Activated CD4-positive, CD25-positive, alpha-beta regulatory T cell (primary cell): Measurements from ENCODE around the gene TLE1.
"Not testable (repeated sequence)": the region's sequence is repeated elsewhere in the genome, so short reads cannot be mapped to it uniquely, and the experiment has no call there.

ENCODE experiments used
- DNase-seq, 4 experiments: peaks; one replicate each; lab custom pipeline; 2025; lab: John Stamatoyannopoulos, UW

The TLE1 gene

DNA sequence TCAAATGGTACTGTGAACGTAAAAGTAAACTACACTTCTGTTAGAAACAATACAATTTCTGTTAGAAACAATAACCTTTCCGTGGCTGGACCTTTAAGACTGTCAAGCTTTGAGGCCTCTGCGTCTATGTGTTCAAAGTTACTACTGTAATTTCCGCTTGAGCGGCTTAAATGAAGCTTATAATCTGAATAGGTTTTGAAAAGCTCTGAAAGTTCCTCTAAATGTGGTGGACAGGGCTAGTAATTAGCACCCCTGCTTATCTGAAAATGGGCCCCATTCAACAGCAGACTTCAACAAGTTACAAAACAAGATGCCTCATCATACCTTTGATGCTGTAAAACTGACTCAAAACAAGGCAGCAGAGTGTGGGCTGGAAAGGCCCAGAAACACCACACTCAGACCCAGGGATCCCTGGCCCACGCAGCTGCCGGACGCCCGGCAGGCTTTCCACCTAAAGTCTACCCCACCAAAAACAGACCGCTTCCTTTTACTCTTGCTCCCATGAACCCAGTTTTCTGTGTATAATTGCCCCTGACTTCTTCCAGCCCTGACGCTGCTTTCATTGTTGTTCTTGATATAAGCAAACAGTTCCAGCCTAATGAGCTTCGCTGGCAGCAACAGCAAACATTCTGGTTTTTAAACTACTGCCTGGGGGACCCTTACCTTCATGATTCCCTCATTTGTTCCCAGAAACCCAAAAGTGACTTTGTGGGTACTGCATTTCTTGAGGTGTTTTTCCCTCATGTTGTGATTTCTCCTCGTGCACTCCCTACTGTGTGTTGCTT is 66.7 kb downstream of the TLE1 start:
- no peak for DNase-seq

DNA sequence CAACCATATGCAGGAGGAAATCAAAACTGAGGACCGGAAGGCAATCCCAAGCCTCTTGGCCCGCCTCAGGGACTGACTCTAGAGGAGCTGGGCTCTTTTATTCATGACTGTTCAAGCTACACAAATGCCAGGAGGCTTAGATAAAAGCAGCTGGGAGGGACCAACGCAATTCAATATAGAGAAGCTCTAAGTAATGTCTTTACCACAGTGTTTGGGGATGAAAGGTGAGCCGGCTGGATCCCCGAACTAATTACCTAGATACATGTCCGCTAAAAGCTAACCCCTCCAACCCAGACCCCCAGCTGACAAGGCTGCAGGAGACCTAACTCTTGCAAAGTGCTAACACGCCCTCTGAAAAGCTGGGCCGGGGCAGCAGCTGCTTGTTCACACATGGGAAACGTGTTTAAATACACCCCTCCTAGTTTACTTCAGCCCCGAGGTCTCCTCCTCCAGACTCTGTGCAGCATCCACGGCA is 67.5 kb downstream of the TLE1 start:
- DNase-seq, result no peak

DNA sequence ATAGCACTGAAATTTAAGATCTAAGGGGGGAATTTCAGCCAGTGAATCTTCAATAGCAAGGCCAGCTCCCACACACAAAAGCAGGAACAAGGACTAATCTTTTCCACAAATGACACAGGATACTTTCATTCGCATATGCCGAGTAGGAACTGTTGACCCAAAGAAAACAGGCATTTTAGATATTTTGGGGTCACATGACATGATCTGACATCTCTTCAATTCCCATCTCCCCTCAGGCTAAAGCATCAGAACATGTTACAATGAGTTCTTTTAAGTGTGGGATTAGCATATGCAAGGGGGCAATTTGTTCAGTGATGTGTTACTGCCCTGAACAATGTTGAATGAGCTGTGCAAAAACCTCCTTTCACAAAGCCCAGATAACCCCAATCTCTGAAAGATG is 68.2 kb downstream of the TLE1 start:
- no peak for DNase-seq

DNA sequence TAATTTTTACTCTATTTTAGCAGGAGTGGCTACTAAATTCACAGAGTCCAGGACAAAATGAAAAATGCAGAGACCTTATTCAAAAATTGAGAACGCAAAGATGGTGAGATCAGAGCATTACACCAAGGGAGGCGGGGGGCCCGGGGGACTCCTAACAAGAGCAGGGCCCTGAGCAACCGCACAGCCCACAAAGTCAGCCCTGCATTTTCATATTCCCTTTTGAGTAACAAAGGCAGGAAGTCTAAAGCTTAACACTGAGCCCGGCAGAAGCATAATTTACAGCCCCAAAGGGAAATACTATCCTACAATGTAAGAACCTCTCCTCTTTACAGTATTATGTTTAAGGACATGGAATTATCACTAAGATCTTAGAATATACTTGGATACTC is 69.4 kb downstream of the TLE1 start:
- no peak for DNase-seq

DNA sequence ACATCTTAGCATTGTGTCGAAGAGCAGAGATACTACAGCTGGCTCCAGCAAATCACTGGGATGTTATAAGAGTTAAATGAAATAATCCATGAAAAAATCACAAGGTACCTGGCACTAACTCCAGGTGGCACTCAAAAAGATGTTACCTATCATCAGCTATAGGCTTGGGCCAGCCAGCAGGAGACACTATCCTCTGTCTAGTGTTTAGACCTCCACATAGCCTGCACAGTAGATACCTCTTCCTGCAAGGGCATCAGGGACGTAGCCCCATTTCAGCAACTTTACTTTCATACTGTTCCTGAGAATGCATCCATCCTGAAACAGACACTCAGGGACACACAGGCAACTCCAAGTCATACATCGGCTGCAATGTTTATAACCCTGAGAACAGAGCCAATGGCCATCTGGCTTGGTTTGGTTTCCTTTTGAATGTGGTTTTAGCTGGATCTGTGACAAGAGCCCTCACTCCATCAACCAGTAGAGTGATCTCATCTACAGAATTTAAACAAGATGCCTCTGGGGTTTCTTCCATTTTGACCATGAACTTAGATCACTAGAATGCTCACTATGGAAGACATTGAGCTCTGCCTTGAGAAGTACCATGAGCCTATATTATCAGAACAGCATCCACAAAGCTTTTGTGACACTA is 69.9 kb downstream of the TLE1 start:
- DNase-seq, result no peak

DNA sequence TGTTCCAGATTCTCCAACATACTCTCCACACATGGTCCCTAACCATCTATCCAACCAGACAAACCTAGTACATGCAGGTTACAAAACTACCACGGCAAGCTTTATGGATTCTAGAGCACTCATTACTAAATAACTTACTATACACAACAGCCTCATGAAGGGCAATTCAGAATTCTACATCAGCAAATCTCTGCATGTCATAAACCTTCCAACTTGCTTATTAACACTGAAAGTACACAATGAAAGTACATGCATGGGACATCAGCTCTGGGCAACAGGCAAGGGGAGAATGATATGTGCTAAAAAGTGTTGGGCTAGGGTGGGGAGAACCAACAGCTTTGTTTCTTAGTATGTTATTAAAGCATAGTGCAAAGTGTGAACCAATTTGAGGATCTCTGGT is 70.4 kb downstream of the TLE1 start:
- DNase-seq, result no peak

DNA sequence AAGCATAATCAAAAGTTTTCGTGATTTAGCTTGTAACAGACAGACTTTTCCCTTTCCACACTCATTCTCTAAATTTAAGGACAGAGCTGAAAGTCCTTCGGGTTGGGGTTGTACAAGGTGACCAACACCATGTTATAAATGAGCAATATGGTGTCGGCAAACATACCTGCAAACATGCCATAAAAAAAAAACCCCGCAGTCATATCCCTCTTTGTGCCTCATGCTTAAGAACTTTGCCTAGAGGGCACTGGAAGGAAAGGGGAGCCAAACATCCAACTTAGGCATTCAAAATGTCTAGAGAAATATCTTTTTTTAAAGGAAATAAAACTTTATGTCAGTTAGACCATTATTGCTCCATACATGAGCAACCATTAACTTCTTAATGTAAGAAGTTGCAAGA is 73.2 kb downstream of the TLE1 start:
- no peak for DNase-seq

DNA sequence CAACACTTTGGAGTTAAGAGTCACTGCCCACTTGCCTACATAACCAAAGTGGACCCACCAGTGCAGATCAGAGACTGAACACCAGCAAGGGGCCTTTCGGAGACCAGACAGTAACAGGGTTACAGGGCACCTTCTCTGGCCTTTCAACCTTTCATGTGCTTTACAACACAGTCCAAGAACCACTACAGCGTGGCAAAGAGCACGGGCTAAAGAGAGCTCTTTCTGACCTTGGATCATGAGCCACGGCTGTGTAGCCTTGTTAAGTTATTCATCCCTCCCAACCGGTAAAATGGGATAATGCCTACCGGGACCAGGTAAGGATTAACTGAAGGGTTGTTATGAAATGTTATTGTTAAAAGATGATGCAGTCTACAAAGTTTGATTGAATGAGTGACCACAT is 75.0 kb downstream of the TLE1 start:
- DNase-seq, result no peak

DNA sequence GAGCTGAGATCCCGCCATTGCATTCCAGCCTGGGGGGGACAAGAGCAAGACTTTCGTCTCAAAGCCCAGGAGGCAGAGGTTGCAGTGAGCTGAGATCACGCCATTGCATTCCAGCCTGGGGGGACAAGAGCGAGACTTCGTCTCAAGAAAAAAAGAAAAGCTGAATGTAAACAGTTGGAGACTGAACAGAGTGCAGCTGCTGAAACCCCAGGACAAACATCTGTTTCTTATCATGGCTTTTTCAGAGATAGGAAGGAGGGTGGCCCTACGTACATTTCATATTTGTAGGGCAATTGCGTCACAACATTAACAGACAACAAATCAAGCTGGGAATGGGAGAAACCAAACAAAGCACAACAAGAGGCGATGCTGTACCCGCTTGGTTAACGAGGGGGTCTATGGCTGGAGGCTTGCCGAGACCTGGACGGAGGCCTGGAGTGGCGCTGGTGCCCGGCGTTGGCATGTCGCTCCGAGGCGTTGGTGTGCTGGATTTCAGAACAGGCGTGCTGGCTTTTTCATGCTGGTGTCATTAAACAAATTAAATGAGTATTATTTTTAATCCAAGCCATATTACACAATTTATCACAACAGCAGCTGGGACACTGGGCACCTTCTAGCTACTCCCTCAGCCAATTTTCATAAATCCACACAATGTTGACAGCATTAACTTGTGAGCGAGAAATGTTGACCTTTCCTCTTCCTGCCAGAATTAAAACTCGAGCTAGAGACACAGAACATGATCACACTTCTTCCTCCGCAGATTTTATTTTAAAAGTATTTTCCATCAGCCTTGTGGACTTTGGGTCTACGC is 76.1 kb downstream of the TLE1 start:
- DNase-seq, result no peak

DNA sequence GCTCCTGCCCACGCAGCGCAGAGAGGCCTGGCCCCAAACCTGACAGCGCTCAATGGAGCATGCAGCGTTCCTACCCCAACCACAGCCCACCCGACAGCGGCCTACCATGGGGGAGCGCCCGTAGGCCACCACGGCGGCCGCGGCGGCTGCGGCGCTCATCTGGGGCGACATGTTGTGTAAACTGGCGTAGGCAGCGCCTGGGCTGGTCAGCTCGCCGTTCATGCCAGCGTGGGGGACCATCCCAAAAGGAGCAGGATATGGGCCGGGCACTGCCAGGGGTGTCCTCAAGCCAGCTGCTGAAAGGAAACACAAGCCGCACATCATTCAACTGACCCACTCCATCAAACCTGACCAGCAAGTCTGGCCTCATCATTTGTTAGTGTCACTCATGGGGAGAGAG is 77.7 kb downstream of the TLE1 start:
- DNase-seq, result no peak

DNA sequence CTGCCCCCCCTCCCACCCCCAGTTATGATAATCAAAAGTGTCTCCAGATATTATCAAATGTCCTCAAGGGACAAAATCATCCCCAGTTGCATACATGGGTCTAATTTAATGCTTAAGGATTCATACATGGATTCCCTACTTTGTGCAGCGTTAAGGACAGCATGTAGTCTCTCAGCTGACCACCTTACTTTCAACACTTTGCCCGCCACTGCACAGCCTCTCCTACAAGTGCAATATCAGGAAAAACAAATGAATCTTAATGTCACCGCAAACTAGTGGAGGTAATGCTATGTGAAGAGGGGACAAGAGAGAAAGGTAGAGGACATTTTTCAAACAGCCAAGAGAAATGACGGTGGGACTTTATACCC is 78.6 kb downstream of the TLE1 start:
- DNase-seq, result no peak

DNA sequence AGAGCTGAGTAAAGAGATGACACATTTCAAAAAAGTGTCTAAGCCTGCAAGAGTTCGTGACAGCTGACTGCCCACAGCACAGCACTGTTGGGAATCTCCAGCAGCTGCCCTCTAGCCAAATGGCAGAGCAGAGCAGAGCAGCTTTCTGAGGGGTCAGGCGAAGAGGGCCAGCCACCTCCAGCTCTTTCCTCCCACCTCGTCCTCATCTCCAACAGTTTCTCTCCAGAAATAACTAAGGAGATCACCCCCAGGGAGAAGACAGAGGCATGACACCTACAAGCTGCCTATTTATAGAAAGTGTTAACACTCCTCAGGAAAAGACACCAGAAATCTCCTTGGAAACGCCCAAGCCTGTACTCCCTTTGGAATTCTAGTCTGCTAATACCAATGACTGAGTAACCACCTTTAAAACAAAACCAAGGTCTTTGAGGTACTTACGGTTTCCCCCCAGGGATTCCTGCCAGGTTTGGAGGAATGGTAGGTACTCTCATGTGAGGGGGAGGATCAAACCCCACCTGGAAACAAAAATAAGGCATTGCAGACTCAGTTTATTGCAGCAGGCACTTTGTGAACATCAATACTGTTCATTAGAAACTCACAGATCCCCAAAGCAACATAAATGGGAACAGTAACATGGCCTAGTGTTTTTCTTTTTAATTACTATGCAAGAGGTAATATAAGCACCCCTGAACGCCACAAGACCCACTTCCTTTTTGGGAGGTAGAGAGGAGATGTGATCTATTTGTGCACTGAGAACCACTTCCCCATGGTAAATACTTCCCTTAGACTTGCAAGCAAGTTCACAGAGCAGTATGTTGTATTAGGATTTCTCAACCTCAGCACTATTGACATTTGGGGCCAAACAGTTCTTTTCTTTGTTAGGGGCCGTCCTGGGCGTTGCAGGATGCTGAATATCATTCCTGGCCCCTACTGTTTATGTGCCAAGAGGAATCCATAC is 79.3 kb downstream of the TLE1 start:
- no peak for DNase-seq

DNA sequence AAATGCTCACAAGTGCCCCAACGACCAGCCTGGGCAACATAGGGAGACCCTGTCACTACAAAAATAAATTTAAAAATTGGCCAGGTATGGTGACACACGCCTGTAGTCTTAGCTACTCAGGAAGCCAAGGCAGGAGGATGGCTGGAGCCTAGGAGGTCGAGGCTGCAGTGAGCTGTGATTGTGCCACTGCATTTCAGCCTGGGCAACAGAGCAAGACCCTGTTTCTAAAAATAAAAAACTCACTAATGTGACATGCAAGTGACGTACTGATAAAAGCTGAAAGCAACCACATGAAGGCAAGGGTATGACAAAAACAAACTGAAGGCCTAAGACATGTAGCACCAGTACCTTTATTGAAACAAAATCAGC is 81.1 kb downstream of the TLE1 start:
- no peak for DNase-seq

DNA sequence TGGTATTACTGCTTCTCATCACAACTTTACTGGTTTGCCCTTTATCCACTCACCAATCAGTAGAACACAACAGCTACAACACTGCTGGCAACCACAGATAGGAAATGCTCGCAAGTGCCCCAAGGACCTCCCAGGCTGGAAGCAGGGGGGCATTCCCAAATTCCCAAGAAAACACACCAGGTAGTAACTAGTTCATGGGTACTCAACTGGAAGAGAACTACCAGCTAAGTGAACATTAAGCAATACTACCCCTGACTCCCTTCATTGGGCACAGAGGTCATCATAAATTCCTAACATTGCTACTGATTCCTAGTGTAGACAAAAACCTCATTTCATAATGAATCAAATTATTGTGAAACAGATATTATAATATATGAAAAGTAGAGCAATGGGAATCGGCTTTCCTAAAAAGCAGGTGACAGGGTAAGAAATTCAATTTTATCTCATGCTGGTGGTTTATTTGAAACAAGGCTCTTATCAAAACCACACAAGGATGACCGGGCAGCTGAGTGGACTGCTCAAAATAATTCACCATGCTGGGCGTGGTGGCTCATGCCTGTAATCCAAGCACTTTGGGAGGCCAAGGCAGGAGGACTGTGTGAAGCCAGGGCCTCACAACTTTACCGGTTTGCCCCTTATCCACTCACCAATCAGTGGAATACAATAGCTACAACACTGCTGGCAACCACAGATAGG is 81.6 kb downstream of the TLE1 start:
- DNase-seq, result no peak

DNA sequence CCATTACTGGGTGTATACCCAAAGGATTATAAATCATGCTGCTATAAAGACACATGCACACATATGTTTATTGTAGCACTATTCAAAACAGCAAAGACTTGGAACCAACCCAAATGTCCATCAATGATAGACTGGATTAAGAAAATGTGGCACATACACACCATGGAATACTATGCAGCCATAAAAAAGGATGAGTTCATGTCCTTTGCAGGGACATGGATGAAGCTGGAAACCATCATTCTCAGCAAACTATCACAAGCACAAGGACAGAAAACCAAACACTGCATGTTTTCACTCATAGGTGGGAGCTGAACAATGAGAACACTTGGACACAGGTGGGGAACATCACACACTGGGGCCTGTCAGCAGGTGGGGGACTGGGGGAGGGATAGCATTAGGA is 83.1 kb downstream of the TLE1 start:
- DNase-seq, result not testable (repeated sequence)

DNA sequence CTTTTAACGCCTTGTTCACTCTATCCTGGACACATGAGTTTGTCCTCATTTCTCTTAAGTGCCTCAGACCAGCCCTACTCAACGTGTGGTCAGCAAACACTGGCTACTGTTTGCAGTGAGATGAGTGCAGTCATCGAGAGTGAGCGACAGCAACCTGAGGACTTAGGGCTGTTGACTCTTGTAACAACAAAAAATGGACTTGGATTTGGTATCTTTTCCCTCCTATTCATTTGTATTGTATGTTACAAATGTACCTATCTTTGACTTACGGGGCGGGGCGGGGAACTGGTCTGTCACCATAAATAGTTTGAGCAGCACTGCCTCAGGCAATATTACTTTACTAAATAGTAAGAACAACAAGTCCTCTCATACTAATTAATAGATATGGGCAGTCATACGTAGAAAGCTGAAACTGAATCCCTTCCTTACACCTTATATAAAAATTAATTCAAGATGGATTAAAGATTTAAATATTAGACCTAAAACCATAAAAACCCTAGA is 84.1 kb downstream of the TLE1 start:
- DNase-seq, result no peak

DNA sequence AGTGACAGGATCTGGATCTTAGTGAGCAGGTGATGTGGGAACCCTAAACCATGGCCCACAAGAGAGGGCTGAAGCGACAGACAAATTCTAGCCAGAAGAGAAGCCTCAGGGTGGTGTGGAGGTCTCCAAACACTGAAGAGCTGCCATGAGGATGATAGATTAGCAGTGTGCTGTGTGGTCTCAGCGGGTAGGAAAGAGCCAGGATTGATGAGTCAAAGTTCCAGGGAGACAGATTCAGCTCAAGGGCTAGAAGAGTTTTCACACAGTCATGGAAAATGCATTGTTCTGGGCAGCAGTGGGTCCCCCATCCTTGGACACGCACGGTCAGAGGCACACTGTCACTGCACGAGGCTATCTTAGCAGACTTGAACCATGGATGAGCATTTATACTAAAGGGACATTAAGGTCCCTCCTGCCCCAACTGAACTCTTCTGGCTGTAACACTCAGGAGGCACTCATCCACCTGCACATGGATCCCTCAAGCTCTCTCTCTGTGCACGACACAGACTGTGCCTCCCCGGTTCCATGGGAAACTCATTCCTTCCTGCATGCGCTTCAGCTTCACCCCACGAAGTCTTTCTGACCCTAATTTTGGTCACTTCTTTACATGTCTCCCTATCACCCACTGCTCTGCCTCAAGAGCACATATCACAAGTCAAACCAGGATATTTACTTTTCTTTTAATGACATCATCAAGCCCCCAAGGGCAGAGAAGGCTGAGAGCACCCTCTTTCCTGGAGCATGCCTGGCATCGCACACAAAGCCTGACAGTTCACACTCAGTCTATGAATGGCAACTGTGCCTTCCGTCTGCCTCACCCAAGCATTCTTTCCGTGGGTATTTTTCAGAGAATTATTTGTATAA is 84.8 kb downstream of the TLE1 start:
- no peak for DNase-seq

DNA sequence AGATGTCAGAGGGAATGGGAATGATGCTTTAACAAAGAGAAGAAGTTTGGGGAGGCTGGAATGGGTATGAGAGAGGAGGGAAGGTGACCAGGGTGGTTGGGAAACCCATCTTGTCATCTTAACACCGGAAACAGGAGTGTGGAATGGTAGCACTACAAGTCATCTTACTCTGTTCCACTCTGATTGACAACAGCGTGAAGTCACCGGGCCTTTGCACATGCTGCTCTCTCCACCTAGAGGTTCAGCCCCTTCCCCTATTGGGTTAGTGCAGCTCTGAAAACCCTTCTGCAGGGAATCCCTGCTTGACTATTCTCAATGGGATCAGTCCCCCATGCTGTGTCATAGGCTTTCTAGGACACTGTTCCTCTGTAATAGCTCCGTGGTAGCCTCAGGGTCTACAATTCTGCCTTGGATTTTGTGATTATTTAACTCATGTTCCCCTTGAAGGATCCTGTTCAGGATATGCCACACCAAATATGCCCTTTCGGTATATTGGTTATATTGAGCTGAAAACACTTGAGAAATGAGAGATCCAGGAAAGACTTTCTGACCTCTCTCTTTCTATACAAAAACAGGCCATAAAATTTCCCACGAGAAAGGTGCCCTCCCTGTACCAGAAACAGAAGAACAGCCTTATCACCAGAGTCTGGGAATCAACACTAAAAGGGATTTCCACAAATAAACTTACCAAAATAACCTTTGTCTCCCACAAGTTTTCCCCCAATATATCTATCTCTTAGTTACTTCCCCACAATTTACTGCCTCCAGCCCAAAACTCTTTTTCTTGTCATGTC is 86.3 kb downstream of the TLE1 start:
- no peak for DNase-seq
